ENCODE results near the gene CHST14.

The CHST14 gene

GRCh38 chr15:40444736-40445135, 26.0 kb upstream of the CHST14 start:
- Mint-ChIP-seq H3K4me1 (peaks cover 40% of the 10 kb centered on the region), H3K4me3 (peak overlapping the region; percentile 56 to 95 (median 75)), H3K9me3 (no peaks in the 10 kb centered on the region), H3K27ac (peak overlapping the region in 1 of 3 experiments; percentile 58), H3K27me3 (ENCODE audit: low read depth) (peaks cover 11% of the 10 kb centered on the region), H3K36me3 (ENCODE audit: low read depth) (no peaks in the 10 kb centered on the region)
- TF ChIP-seq CTCF (IDR thresholded peaks at IDR 0.05; ENCODE audit: unreplicated experiment in 3 of 3), result no peak

DNA sequence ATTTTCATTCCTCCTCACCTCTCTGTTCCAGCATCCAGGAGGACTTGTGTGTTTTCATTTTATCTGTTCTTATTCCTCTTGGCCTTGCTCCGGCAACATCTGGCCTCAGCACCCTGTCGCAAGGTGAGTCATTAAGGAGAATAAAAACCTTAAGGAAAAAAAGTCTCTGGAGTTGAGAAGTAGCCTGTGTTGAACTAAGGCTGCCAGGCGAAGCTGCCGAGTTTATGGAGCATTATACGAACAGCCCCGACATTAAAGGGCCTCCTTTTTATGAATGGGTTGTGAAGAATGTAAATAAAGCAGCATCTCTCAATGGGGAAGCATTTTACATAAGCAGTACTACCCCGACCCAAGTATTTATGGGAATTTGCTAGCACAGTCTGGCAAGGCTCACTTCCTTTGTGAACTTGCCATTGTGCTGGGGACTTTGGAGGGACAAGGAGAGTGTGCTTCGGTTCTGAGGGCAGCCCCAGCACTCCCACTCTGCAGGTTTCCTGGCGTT, 25.3 kb upstream of the CHST14 start:
- Mint-ChIP-seq H3K27me3 (ENCODE audit: low read depth) (peaks cover 11% of the 10 kb centered on the region), H3K9me3 (no peaks in the 10 kb centered on the region), H3K36me3 (ENCODE audit: low read depth) (no peaks in the 10 kb centered on the region), H3K4me3 (peak overlapping the region; percentile 57 to 67 (median 63)), H3K27ac (peak overlapping the region; percentile 4 to 64 (median 21)), H3K4me1 (peaks cover 35% of the 10 kb centered on the region)
- no peak for TF ChIP-seq CTCF (IDR thresholded peaks at IDR 0.05; ENCODE audit: unreplicated experiment in 3 of 3)

DNA sequence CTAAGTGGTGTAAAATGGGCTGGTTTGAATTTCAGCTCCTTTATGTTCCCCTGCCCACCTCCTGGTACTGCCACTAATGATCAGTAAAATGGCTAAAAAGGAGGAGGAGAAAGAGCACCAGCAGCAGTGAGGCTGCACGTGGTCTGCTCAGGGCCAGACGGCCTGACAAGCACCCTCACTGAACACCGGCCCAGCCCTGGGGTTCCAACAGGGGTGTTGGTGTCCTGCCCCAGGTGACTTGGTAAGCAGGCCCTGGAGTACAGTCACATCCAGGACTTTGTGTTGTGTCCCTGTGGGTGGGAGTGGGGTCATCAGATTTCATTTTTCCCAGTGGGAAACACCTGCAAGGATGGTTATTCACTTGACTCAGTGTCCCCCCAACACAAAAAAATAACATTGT, 24.6 kb upstream of the CHST14 start:
- Mint-ChIP-seq H3K4me1 (peaks cover 37% of the 10 kb centered on the region), H3K36me3 (ENCODE audit: low read depth) (no peaks in the 10 kb centered on the region), H3K9me3 (no peaks in the 10 kb centered on the region), H3K27me3 (ENCODE audit: low read depth) (peaks cover 11% of the 10 kb centered on the region), H3K4me3 (no peak overlapping the region), H3K27ac (no peak overlapping the region)
- TF ChIP-seq CTCF (IDR thresholded peaks at IDR 0.05; ENCODE audit: unreplicated experiment in 3 of 3), result no peak

GRCh38 chr15:40448354-40448753, 22.4 kb upstream of the CHST14 start:
- H3K4me3 Mint-ChIP-seq, result no peak overlapping the region
- H3K27ac Mint-ChIP-seq, result no peak overlapping the region
- peaks cover 30% of the 10 kb centered on the region for H3K4me1 Mint-ChIP-seq
- no peaks in the 10 kb centered on the region for H3K9me3 Mint-ChIP-seq
- no peaks in the 10 kb centered on the region for H3K36me3 Mint-ChIP-seq (ENCODE audit: low read depth)
- TF ChIP-seq CTCF (IDR thresholded peaks at IDR 0.05; ENCODE audit: unreplicated experiment in 3 of 3), result no peak
- H3K27me3 Mint-ChIP-seq (ENCODE audit: low read depth), result no peaks in the 10 kb centered on the region

- H3K27me3 Mint-ChIP-seq (ENCODE audit: low read depth), result no peaks in the 10 kb centered on the region
- H3K9me3 Mint-ChIP-seq, result no peaks in the 10 kb centered on the region
- no peak for TF ChIP-seq CTCF (IDR thresholded peaks at IDR 0.05; ENCODE audit: unreplicated experiment in 3 of 3)
- H3K4me1 Mint-ChIP-seq, result peaks cover 21% of the 10 kb centered on the region
- H3K36me3 Mint-ChIP-seq (ENCODE audit: low read depth), result no peaks in the 10 kb centered on the region
- no peak overlapping the region for H3K27ac Mint-ChIP-seq
- H3K4me3 Mint-ChIP-seq, result no peak overlapping the region
These were observed 21.5 kb upstream of the CHST14 start for GRCh38 chr15:40449275-40449674.

- Mint-ChIP-seq H3K4me3 (no peak overlapping the region), H3K27me3 (ENCODE audit: low read depth) (no peaks in the 10 kb centered on the region), H3K4me1 (peaks cover 17% of the 10 kb centered on the region), H3K9me3 (no peaks in the 10 kb centered on the region), H3K36me3 (ENCODE audit: low read depth) (no peaks in the 10 kb centered on the region), H3K27ac (no peak overlapping the region)
- TF ChIP-seq CTCF (IDR thresholded peaks at IDR 0.05; ENCODE audit: unreplicated experiment in 3 of 3), result no peak
These were observed 20.7 kb upstream of the CHST14 start for GRCh38 chr15:40450047-40450446.

Data from nephron (organoid).